Stimulated activated CD4-positive, alpha-beta T cell treated with anti-CD3 and anti-CD28 coated beads, Interleukin-15, amount 100 ng/mL, for 1 hour (primary cell): Measurements from ENCODE around the gene POMGNT2.
"Not testable (repeated sequence)": the region's sequence is repeated elsewhere in the genome, so short reads cannot be mapped to it uniquely, and the experiment has no call there.

Experiments used
- DNase-seq, 2 donors: peaks; one replicate each; pipeline ENCODE4 v3.0.0-alpha.2; 2020; ENCODE audit warnings: low read depth in 1 of 2, low spot score in 1 of 2

POMGNT2 gene

DNA sequence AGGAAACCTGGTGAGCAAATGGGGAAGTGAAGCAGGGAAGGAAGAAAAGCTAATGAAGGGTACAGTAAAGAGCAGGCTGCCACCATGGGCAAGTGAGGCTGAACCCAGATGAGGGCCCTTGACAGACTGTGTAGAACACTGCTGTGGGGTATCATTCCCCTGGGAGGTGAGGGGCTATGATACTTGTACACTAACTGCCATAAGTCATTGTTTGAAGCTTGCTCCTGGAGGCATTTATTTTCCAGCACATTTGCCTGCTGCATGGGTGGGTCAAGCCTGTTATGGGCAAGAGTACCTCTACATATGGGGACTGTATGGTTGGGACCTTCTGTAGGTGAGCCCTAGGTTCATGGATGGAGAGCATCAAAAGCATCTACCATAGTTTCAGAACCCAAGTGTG lies 57.4 kb downstream of the POMGNT2 start:
- DNase-seq: no peak

GRCh38 chr3:43046583-43046982 lies 59.3 kb downstream of the POMGNT2 start:
- no peak for DNase-seq

DNA sequence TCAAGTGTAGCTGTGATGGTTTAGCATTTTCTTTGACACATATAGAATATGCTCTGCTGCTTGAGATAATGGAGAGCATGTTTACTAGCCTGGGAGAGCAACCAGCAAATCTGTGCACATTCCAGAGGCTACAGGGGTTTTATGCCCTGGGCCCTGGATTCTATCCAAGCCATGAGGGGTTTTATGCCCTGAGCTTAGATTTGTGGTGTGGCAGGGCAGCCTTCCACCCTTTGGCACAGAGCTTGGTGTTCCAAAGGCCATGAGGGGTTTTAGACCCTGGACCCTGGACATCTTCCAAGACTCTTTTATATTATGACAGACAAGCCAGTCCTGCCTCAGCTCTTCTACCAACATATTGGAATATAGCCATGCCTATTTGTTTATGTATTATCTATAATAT lies 60.8 kb downstream of the POMGNT2 start:
- DNase-seq: not testable (repeated sequence)

GRCh38 chr3:43043793-43044192 lies 62.1 kb downstream of the POMGNT2 start:
- no peak for DNase-seq

GRCh38 chr3:43043071-43043766 lies 62.7 kb downstream of the POMGNT2 start:
- DNase-seq: no peak

DNA sequence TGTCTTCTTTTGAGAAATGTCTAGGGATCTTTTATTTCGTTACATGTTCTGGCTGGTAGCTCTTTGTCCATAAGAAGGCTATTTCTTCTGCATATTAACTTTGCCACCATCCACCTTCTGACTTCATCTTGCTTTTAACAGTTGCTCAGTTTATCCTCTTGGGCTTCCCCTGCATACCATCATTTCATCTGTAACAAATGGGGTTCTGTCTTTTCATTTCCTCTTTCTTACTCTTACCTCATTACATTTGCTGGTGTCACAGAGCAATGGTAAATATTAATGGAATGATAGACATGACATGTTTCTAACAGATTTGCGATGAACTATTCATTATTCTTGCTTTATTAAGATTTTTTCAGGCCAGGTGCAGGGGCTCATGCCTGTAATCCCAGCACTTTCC lies 64.4 kb downstream of the POMGNT2 start:
- DNase-seq: no peak

DNA sequence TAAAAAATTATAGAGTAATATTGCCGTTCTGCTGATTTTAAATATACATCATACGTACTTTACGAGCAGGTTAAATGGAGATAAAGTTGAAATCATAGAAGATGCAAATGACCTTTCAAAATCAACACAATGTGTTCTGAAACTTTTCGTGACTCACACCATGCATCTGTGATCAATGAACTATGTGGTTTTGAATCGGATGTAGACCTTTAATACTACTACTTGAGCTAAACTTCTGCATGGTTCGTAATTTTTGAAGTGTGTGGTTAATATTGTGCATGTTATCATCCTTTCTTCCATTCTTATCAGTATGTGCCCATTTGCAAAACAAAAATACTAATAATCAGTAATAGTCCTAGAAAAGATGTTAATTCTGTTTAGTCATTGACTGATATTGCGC lies 67.9 kb downstream of the POMGNT2 start:
- no peak for DNase-seq

DNA sequence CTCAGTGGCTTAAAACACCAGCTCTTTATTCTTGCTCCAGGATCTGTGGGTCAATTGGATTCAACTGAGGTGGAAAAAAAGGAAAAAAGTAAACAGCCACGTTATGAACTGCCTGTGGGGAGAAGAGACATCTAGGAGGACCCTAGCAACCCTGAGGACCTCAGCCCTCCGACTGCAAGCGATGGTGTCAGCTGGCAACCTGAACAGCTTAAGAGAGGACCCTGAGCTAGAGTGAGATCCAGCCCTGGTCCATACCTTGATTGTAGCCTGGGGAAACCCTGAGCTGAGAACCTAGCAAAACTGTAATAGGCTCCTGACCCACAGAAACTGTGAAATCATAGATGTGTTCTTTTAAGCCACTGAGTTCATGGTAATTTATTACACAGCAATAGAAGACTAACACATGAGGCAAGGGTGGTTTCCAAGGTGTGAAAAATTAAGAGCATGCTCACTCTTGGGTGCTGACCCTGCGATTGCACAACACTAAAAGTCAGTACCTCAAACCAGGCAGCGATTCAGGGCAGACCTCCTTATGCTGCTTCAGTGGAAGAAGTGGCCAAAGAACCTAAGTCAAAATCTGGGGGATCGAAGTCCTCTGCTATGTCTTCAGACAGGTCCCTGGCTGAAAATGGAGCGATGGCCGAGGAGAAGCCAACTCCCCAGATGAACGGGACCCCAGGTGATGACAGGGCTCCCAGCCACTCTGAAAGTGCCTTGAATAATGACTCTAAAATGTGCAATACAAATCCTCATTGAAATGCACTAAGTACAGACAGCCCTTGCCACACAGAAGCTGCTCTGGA lies 69.1 kb downstream of the POMGNT2 start:
- DNase-seq: no peak

DNA sequence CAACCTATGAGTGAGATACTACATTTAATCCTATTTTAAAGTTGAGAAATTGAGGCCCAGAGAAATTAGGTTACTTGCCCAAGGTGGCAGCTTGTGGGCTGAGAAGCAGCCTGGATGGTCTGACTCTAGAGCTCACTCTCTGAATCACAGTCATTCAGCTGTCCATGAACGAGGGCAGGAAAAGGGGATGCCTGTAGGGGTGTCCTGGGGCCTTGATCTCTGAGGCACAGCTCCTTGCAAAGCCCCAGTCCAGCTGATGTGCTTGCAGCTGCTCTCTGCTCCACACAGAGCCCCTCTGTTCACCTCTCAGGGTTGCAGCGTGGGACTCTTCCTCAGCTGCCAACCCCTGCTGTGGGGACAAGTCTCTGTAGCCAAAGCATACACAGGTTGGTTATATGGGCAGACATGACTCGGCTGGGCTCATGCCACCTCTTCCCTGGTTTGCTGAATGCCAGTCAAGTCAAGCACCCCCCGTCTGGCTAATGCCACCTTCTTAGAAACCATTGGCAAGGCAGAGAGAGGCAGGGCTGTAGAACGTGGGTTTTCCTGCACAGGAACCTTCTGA lies 70.0 kb downstream of the POMGNT2 start:
- DNase-seq: no peak

DNA sequence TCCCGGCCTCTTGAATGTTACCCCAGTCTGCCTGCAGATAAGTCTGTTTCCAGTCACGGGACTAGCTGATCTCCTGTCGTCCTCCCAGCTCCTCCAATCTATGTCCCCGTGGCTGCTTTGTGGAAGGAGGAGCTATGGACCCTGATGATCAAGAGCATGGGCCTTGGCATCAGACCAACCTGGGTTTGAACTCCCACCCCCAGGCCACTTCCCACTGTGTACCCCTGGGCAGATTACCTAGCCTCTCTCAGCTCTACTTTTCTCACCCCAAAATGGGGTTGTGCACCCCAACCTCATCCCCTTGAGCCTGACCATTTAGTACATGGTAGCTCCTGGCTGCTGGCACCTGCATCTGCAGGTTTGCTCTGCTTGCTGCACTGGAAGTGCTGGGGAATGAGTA lies 71.0 kb downstream of the POMGNT2 start:
- no peak for DNase-seq

DNA sequence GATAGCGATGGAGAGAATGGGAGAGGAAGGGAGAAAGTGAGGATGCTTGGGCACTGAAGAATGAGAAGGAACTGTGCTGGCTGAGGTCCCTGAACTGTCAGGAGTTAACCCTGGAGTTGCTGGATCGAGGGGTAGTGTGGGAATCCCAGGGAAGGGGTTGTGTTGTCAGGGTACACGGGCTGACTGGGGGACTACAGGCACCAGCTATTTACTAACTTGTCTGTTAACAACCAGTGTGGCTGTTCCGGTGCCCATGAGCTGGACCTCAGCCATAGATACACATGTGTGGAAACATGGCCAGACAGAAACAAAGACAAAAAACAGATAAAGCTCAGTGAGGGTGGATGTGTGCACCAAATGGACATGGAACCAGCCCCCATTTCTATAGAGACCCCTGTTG lies 71.7 kb downstream of the POMGNT2 start:
- DNase-seq: no peak

GRCh38 chr3:43032646-43033628 lies 72.9 kb downstream of the POMGNT2 start:
- DNase-seq: no peak

GRCh38 chr3:43031889-43032545 lies 73.9 kb downstream of the POMGNT2 start:
- no peak for DNase-seq

GRCh38 chr3:43031485-43031884 lies 74.4 kb downstream of the POMGNT2 start:
- no peak for DNase-seq

- no peak for DNase-seq
These were observed 75.5 kb downstream of the POMGNT2 start for GRCh38 chr3:43030162-43030935.
